Trophoblast cell (in vitro differentiated cells and primary cell): Measurements from ENCODE around the gene KCNG3.

Source experiments
- DNase-seq, 2 donors: peaks; one replicate each; pipeline ENCODE4 v3.0.0-alpha.2; 2016
- H2AFZ ChIP-seq: 2 replicates; pipeline ENCODE4 v1.6.1; 2013; ENCODE audit warnings: low read length, moderate library complexity, mild to moderate bottlenecking; ENCODE audit not compliant: insufficient read depth, poor library complexity
- H2AK5ac ChIP-seq: 2 replicates; pipeline ENCODE4 v1.6.1; 2013; ENCODE audit warnings: mild to moderate bottlenecking, low read length
- H2BK120ac ChIP-seq: 2 replicates; pipeline ENCODE4 v1.6.1; 2013; ENCODE audit warnings: low read length, mild to moderate bottlenecking, moderate library complexity; ENCODE audit not compliant: insufficient read depth, poor library complexity
- H2BK12ac ChIP-seq: 2 replicates; pipeline ENCODE4 v1.6.1; 2013; ENCODE audit warnings: mild to moderate bottlenecking, low read length, moderate library complexity
- H2BK5ac ChIP-seq: 2 replicates; pipeline ENCODE4 v1.6.1; 2013; ENCODE audit warnings: low read length, low read depth, moderate library complexity, mild to moderate bottlenecking; ENCODE audit not compliant: poor library complexity
- H3K14ac ChIP-seq: 2 replicates; pipeline ENCODE4 v1.6.1; 2013; ENCODE audit warnings: mild to moderate bottlenecking, low read length
- H3K18ac ChIP-seq: 2 replicates; pipeline ENCODE4 v1.6.1; 2013; ENCODE audit warnings: mild to moderate bottlenecking, low read length
- H3K23ac ChIP-seq: 2 replicates; pipeline ENCODE4 v1.6.1; 2013; ENCODE audit warnings: low read length
- H3K27ac ChIP-seq: 2 replicates; pipeline ENCODE4 v1.5.1; 2013; ENCODE audit warnings: low read depth, mild to moderate bottlenecking, inconsistent platforms, low read length, moderate library complexity
- H3K27me3 ChIP-seq: 2 replicates; pipeline ENCODE4 v1.6.1; 2013; ENCODE audit warnings: inconsistent platforms, mild to moderate bottlenecking, low read length, moderate library complexity; ENCODE audit not compliant: insufficient read depth
- H3K36me3 ChIP-seq, 2 experiments: 1 replicate in 1 of 2; 2 replicates in 1 of 2; pipeline ENCODE4 v1.6.1; 2013; ENCODE audit warnings: low read length in 2 of 2, mild to moderate bottlenecking in 2 of 2, moderate library complexity in 1 of 2; ENCODE audit not compliant: insufficient read depth in 2 of 2, control insufficient read depth in 1 of 2
- H3K4ac ChIP-seq: 2 replicates; pipeline ENCODE4 v1.6.1; 2013; ENCODE audit warnings: low read depth, mild to moderate bottlenecking, low read length, moderate library complexity
- H3K4me1 ChIP-seq, 2 experiments: 1 replicate in 1 of 2; 2 replicates in 1 of 2; pipeline ENCODE4 v1.6.1; 2013; ENCODE audit warnings: low read length in 2 of 2, mild to moderate bottlenecking in 2 of 2, moderate library complexity in 1 of 2; ENCODE audit not compliant: insufficient read depth in 2 of 2, control insufficient read depth in 1 of 2
- H3K4me2 ChIP-seq: 2 replicates; pipeline ENCODE4 v1.6.1; 2013; ENCODE audit warnings: inconsistent platforms, mild to moderate bottlenecking, low read length, moderate library complexity
- H3K4me3 ChIP-seq: 2 replicates; pipeline ENCODE4 v1.5.1; 2013; ENCODE audit warnings: mild to moderate bottlenecking, low read depth, low read length, inconsistent platforms
- H3K79me1 ChIP-seq: one replicate; pipeline ENCODE4 v1.6.1; 2013; ENCODE audit warnings: low read length
- H3K79me2 ChIP-seq: 2 replicates; pipeline ENCODE4 v1.6.1; 2013; ENCODE audit warnings: low read length, mild to moderate bottlenecking; ENCODE audit not compliant: control insufficient read depth, insufficient read depth, poor library complexity
- H3K9ac ChIP-seq: 2 replicates; pipeline ENCODE4 v1.6.1; 2013; ENCODE audit warnings: mild to moderate bottlenecking, low read length
- H3K9me3 ChIP-seq: 2 replicates; pipeline ENCODE4 v1.6.1; 2013; ENCODE audit warnings: low read depth, mild to moderate bottlenecking, control low read depth, inconsistent platforms, low read length; ENCODE audit not compliant: insufficient read depth
- H4K12ac ChIP-seq: 2 replicates; pipeline ENCODE4 v1.6.1; 2013; ENCODE audit warnings: low read depth, mild to moderate bottlenecking, low read length, moderate library complexity
- H4K8ac ChIP-seq: 2 replicates; pipeline ENCODE4 v1.6.1; 2013; ENCODE audit warnings: low read depth, mild to moderate bottlenecking, low read length, moderate library complexity
- H4K91ac ChIP-seq: one replicate; pipeline ENCODE4 v1.6.1; 2013; ENCODE audit warnings: low read depth, mild to moderate bottlenecking, low read length, moderate library complexity
- WGBS: extraction: QIAGEN DNeasy Blood & Tissue Kit; methylation state at CpG from one replicate; pipeline ENCODE4 v1.1.7; 2013; ENCODE audit warnings: missing lambda C conversion rate; ENCODE audit not compliant: insufficient read length, insufficient coverage; ENCODE audit errors: extremely low coverage; 5-methylcytosine and 5-hydroxymethylcytosine counted together

The KCNG3 gene

GRCh38 chr2:42480402-42480801 lies 13.4 kb downstream of the KCNG3 start:
- Histone ChIP-seq H2BK12ac (no peak overlapping the region), H3K4me3 (no peak overlapping the region), H3K14ac (no peak overlapping the region), H3K9ac (no peak overlapping the region), H3K36me3 (no peaks in the 10 kb centered on the region), H4K12ac (no peak overlapping the region), H2BK120ac (no peak overlapping the region), H2BK5ac (no peak overlapping the region), H3K4me2 (no peak overlapping the region), H3K23ac (no peak overlapping the region), H3K27ac (no peak overlapping the region), H3K18ac (no peak overlapping the region), H3K79me1 (no peaks in the 10 kb centered on the region), H3K9me3 (no peaks in the 10 kb centered on the region), H4K8ac (no peak overlapping the region), H3K27me3 (no peaks in the 10 kb centered on the region), H2AK5ac (no peak overlapping the region), H4K91ac (no peak overlapping the region), H3K79me2 (no peaks in the 10 kb centered on the region), H3K4me1 (no peaks in the 10 kb centered on the region), H3K4ac (no peak overlapping the region), H2AFZ (no peak overlapping the region)
- DNase-seq = no peak
- no CpG with 5 or more reads among the region's 2 CpGs for WGBS

- no peaks in the 10 kb centered on the region for H3K9me3 ChIP-seq
- no peak overlapping the region for H3K18ac ChIP-seq
- no peak overlapping the region for H3K4me3 ChIP-seq
- H3K4me1 ChIP-seq = no peaks in the 10 kb centered on the region
- no peaks in the 10 kb centered on the region for H3K36me3 ChIP-seq
- no peak overlapping the region for H2AFZ ChIP-seq
- no peak overlapping the region for H2BK120ac ChIP-seq
- no peak overlapping the region for H3K14ac ChIP-seq
- no peak overlapping the region for H3K23ac ChIP-seq
- no peak overlapping the region for H3K4me2 ChIP-seq
- no peaks in the 10 kb centered on the region for H3K27me3 ChIP-seq
- H2AK5ac ChIP-seq = no peak overlapping the region
- H3K79me2 ChIP-seq = no peaks in the 10 kb centered on the region
- no peaks in the 10 kb centered on the region for H3K79me1 ChIP-seq
- H3K9ac ChIP-seq = no peak overlapping the region
- H4K8ac ChIP-seq = no peak overlapping the region
- WGBS = no CpG with 5 or more reads among the region's 6 CpGs
- H4K91ac ChIP-seq = no peak overlapping the region
- H2BK5ac ChIP-seq = no peak overlapping the region
- no peak overlapping the region for H4K12ac ChIP-seq
- no peak overlapping the region for H3K4ac ChIP-seq
- H3K27ac ChIP-seq = no peak overlapping the region
- DNase-seq = no peak
- no peak overlapping the region for H2BK12ac ChIP-seq
Observed at GRCh38 chr2:42474765-42475454, 18.9 kb downstream of the KCNG3 start.

- Histone ChIP-seq H3K4me2 (no peak overlapping the region), H3K4ac (no peak overlapping the region), H3K4me3 (no peak overlapping the region), H2BK5ac (no peak overlapping the region), H4K8ac (no peak overlapping the region), H3K18ac (no peak overlapping the region), H3K9ac (no peak overlapping the region), H2AFZ (no peak overlapping the region), H4K12ac (no peak overlapping the region), H2AK5ac (no peak overlapping the region), H3K79me2 (no peaks in the 10 kb centered on the region), H3K4me1 (no peaks in the 10 kb centered on the region), H2BK12ac (no peak overlapping the region), H3K27ac (no peak overlapping the region), H3K9me3 (no peaks in the 10 kb centered on the region), H2BK120ac (no peak overlapping the region), H3K36me3 (no peaks in the 10 kb centered on the region), H4K91ac (no peak overlapping the region), H3K23ac (no peak overlapping the region), H3K27me3 (no peaks in the 10 kb centered on the region), H3K14ac (no peak overlapping the region), H3K79me1 (no peaks in the 10 kb centered on the region)
- no CpG with 5 or more reads among the region's 4 CpGs for WGBS
- no peak for DNase-seq
Observed at GRCh38 chr2:42470706-42471105, 23.1 kb downstream of the KCNG3 start.

- H3K27me3 ChIP-seq = no peaks in the 10 kb centered on the region
- no peak overlapping the region for H3K18ac ChIP-seq
- DNase-seq = no peak
- H3K23ac ChIP-seq = no peak overlapping the region
- no peak overlapping the region for H3K4ac ChIP-seq
- H2BK5ac ChIP-seq = no peak overlapping the region
- no peaks in the 10 kb centered on the region for H3K79me2 ChIP-seq
- no peak overlapping the region for H4K91ac ChIP-seq
- no peak overlapping the region for H4K12ac ChIP-seq
- no peaks in the 10 kb centered on the region for H3K79me1 ChIP-seq
- H4K8ac ChIP-seq = no peak overlapping the region
- H3K9me3 ChIP-seq = no peaks in the 10 kb centered on the region
- H3K27ac ChIP-seq = no peak overlapping the region
- no peak overlapping the region for H2AFZ ChIP-seq
- no peak overlapping the region for H3K4me3 ChIP-seq
- H3K4me2 ChIP-seq = no peak overlapping the region
- H2AK5ac ChIP-seq = no peak overlapping the region
- H3K4me1 ChIP-seq = no peaks in the 10 kb centered on the region
- WGBS = no CpG with 5 or more reads among the region's 4 CpGs
- no peaks in the 10 kb centered on the region for H3K36me3 ChIP-seq
- H2BK12ac ChIP-seq = no peak overlapping the region
- no peak overlapping the region for H3K9ac ChIP-seq
- H3K14ac ChIP-seq = no peak overlapping the region
- no peak overlapping the region for H2BK120ac ChIP-seq
Observed at GRCh38 chr2:42464631-42465030, 29.2 kb downstream of the KCNG3 start.
